Parathyroid adenoma (tissue), 2 donors: Measurements from ENCODE around the gene SRP14.

Experiments used
- H2AFZ ChIP-seq: fragments of 300-600 bp; sonication (generic); one replicate; pipeline ENCODE4 v1.7.0; 2017; ENCODE audit warnings: antibody characterized with exemption, mild to moderate bottlenecking
- H3K27ac ChIP-seq: fragments of 300-600 bp; sonication (generic); one replicate; pipeline ENCODE4 v1.7.0; 2017
- H3K27me3 ChIP-seq: fragments of 300-600 bp; sonication (generic); one replicate; pipeline ENCODE4 v1.7.0; 2017; ENCODE audit warnings: low read length; ENCODE audit not compliant: control insufficient read depth, insufficient read depth
- H3K36me3 ChIP-seq: fragments of 300-600 bp; sonication (generic); one replicate; pipeline ENCODE4 v1.7.0; 2017; ENCODE audit warnings: low read length; ENCODE audit not compliant: control insufficient read depth, insufficient read depth
- H3K4me1 ChIP-seq: fragments of 300-600 bp; sonication (generic); one replicate; pipeline ENCODE4 v1.7.0; 2017; ENCODE audit warnings: control low read depth
- H3K4me2 ChIP-seq: fragments of 300-600 bp; sonication (generic); one replicate; pipeline ENCODE4 v1.7.0; 2017; ENCODE audit warnings: low read length
- H3K4me3 ChIP-seq: fragments of 300-600 bp; sonication (generic); one replicate; pipeline ENCODE4 v1.7.0; 2017; ENCODE audit warnings: low read depth, low read length
- H3K79me2 ChIP-seq: fragments of 300-600 bp; sonication (generic); one replicate; pipeline ENCODE4 v1.7.0; 2017; ENCODE audit warnings: control low read depth
- H3K9ac ChIP-seq: fragments of 300-600 bp; sonication (generic); one replicate; pipeline ENCODE4 v1.7.0; 2017; ENCODE audit warnings: mild to moderate bottlenecking
- H3K9me3 ChIP-seq: fragments of 300-600 bp; sonication (generic); one replicate; pipeline ENCODE4 v1.7.0; 2017; ENCODE audit warnings: low read length; ENCODE audit not compliant: control insufficient read depth
- TF ChIP-seq, protein P1 (sequence below): fragments of 300-600 bp; sonication (generic); IDR thresholded peaks from one replicate; pipeline ENCODE4 v1.7.0; 2017; ENCODE audit warnings: antibody characterized with exemption, mild to moderate bottlenecking
- donor health status: primary hyperparathyroidism.

Gene SRP14

DNA sequence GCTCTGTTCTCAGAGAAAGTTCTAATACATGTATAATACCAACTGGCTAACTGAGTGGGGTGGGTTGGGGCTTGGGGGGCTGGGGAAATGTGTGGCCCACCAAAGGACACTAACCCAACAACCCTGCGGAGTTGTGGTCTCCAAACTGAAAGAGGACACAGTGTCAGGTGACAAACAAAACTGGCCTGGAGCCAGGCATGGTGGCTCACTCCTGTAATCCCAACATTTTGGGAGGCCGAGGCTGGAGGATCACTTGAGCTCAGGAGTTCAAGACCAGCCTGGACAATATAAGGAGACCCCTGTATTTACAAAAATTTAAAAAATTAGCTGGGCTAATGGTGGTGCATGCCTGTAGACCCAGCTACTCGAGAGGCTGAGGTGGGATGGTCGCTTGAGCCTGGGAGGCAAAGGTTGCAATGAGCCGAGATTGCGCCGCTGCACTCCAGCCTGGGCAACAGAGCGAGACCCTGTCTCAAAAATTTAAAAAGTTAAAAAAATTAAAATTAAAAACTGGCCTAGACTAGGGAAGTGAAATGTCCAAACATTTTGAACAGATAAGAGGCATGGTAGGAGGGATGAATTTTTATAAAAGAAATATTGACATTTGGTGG lies 31.7 kb upstream of the SRP14 start:
- Histone ChIP-seq H3K27ac (no peak overlapping the region), H3K9ac (no peak overlapping the region), H3K79me2 (no peaks in the 10 kb centered on the region), H3K36me3 (no peaks in the 10 kb centered on the region), H3K27me3 (no peaks in the 10 kb centered on the region), H3K4me3 (no peak overlapping the region), H3K4me2 (no peak overlapping the region), H3K9me3 (no peaks in the 10 kb centered on the region), H2AFZ (no peak overlapping the region), H3K4me1 (peaks cover 8% of the 10 kb centered on the region)
- TF ChIP-seq, protein P1, sequence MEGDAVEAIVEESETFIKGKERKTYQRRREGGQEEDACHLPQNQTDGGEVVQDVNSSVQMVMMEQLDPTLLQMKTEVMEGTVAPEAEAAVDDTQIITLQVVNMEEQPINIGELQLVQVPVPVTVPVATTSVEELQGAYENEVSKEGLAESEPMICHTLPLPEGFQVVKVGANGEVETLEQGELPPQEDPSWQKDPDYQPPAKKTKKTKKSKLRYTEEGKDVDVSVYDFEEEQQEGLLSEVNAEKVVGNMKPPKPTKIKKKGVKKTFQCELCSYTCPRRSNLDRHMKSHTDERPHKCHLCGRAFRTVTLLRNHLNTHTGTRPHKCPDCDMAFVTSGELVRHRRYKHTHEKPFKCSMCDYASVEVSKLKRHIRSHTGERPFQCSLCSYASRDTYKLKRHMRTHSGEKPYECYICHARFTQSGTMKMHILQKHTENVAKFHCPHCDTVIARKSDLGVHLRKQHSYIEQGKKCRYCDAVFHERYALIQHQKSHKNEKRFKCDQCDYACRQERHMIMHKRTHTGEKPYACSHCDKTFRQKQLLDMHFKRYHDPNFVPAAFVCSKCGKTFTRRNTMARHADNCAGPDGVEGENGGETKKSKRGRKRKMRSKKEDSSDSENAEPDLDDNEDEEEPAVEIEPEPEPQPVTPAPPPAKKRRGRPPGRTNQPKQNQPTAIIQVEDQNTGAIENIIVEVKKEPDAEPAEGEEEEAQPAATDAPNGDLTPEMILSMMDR: no peak

DNA sequence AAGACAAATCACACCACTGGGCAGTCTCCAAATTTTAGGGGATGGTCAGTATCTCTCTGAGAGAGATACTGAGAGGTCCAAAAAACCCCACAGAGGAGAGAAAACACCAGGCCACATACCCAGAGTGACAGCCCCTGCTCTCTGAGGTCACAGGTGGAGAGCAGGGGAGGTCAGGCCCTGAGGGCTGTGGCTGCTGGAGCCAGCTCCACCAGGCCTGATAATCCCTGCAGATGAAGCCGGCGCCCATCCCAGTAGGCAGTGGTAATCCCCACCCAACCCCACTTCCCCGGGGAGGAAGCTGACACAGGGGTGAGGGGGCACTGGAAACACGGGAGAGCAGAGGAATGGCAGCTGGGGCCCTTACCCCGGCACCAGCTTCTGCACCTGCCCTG lies 31.2 kb upstream of the SRP14 start:
- H3K4me3 ChIP-seq: no peak overlapping the region
- peaks cover 8% of the 10 kb centered on the region for H3K4me1 ChIP-seq
- no peak overlapping the region for H2AFZ ChIP-seq
- TF ChIP-seq, protein P1: no peak
- no peak overlapping the region for H3K4me2 ChIP-seq
- no peaks in the 10 kb centered on the region for H3K36me3 ChIP-seq
- no peaks in the 10 kb centered on the region for H3K27me3 ChIP-seq
- H3K9ac ChIP-seq: no peak overlapping the region
- no peaks in the 10 kb centered on the region for H3K79me2 ChIP-seq
- H3K9me3 ChIP-seq: no peaks in the 10 kb centered on the region
- H3K27ac ChIP-seq: no peak overlapping the region

DNA sequence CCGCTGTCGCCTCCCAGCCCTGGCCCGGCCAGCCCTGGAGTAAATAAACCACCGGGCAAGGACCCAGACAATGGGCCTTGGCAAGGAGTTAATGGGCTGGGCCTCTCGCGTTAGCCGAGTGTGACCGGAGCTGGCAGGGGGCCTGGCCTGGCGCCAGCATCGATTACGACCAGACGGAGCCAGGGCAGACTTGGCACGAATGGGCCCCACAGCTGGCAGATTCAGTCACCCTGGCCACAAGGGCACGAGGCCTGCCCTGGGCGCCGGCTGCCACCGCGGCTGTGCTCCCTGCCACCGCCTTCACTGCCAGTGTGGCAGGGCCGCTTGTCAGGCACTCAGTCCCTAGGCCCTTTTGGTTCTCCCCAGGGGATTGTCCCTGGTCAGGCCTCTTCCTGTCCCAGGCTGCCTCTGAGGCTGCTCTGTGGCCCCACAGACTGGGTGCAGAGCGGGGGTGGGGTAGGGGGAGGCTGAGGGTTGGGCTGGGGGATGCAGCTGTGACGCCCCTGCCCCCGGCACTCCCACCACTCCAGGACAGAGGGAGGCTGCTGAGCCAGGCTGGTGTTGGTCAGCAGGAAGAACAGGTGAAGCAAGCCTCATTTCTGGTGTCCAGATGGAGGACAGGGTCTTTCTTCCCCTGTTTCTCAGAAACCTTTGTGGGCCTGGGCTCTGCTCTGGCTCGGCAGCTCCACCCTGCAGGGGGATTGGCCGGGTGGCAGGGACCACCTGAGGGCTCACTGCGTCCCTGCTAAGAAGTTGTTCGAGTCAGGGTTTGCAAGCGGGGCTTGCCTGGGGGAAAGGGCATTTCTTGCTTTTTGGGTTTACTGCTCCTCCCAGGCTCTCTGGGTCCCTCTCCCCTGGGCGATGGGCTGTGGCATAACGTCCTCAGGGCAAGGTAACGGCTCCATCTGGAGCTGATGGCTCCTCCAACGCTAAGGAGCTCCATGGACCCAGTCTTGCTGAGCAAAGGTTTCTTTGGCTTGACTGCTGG lies 30.5 kb upstream of the SRP14 start:
- peak overlapping the region; percentile 51 for H2AFZ ChIP-seq
- H3K79me2 ChIP-seq: no peaks in the 10 kb centered on the region
- no peak overlapping the region for H3K9ac ChIP-seq
- H3K9me3 ChIP-seq: no peaks in the 10 kb centered on the region
- H3K4me2 ChIP-seq: peak overlapping the region; percentile 40
- TF ChIP-seq, protein P1: no peak
- H3K4me3 ChIP-seq: no peak overlapping the region
- no peaks in the 10 kb centered on the region for H3K27me3 ChIP-seq
- H3K4me1 ChIP-seq: peaks cover 8% of the 10 kb centered on the region
- H3K27ac ChIP-seq: peak overlapping the region; percentile 71
- H3K36me3 ChIP-seq: no peaks in the 10 kb centered on the region

DNA sequence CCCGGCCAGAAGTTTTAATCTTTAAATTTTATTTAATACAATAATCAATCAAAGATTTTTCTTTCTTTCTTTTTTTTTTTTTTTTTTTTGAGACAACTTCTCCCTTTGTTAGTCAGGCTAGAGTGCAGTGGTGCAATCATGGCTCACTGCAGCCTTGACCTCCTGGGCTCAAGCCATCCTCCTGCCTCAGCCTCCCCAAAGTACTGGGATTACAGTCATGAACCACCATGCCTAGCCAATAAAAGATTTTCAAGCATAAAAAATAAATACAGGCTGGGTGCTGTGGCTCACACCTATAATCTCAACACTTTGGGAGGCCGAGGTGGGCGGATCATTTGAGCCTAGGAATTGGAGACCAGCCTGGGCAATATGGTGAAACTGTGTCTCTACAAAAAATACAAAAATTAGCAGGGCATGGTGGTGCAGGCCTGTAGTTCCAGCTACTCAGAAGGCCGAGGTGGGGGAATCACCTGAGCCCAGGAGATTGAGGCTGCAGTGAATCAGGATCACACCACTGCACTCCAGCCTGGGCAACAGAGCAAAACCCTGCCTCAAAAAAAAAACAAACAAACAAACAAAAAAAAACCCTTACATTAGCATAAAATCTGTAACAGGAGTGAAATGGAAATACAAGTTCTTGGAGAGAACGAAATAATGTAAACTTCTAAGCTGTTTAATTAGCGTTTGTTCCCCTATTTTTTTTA lies 29.1 kb upstream of the SRP14 start:
- TF ChIP-seq, protein P1: no peak
- no peak overlapping the region for H3K4me2 ChIP-seq
- H3K27ac ChIP-seq: no peak overlapping the region
- no peak overlapping the region for H3K9ac ChIP-seq
- peaks cover 8% of the 10 kb centered on the region for H3K4me1 ChIP-seq
- H3K9me3 ChIP-seq: no peaks in the 10 kb centered on the region
- no peak overlapping the region for H2AFZ ChIP-seq
- H3K79me2 ChIP-seq: no peaks in the 10 kb centered on the region
- H3K4me3 ChIP-seq: no peak overlapping the region
- H3K27me3 ChIP-seq: no peaks in the 10 kb centered on the region
- H3K36me3 ChIP-seq: no peaks in the 10 kb centered on the region
